NCI-H1092 treated with DMSO at 0.1 percent for 48 hours (cell line): ENCODE results near the gene SUSD3.
A peak's percentile ranks its signal among the peaks of the same experiment; 100 is the strongest.
"Not testable (repeated sequence)": the region's sequence is repeated elsewhere in the genome, so short reads cannot be mapped to it uniquely, and the experiment has no call there.

Experiments
- DNase-seq: peaks from one replicate; lab custom pipeline; 2025; lab: John Stamatoyannopoulos, UW

Gene SUSD3

GRCh38 chr9:93092251-93092991, 33.9 kb downstream of the SUSD3 start:
- DNase-seq: no peak

GRCh38 chr9:93093127-93093876, 34.8 kb downstream of the SUSD3 start:
- no peak for DNase-seq

GRCh38 chr9:93093877-93094657, 35.6 kb downstream of the SUSD3 start:
- DNase-seq: no peak

- DNase-seq: no peak
These were observed 36.2 kb downstream of the SUSD3 start for GRCh38 chr9:93094658-93095204.

GRCh38 chr9:93095205-93096130, 37.0 kb downstream of the SUSD3 start:
- DNase-seq: peak; percentile 97

- DNase-seq: no peak
These were observed 37.8 kb downstream of the SUSD3 start, which contains the start of gene CARD19 for GRCh38 chr9:93096131-93096802. TSS of gene CARD19 (plus strand) at chr9:93096217. CDS start at chr9:93096346, 129 bp downstream.

- no peak for DNase-seq
These were observed 38.4 kb downstream of the SUSD3 start for GRCh38 chr9:93096811-93097382.

- no peak for DNase-seq
These were observed 39.2 kb downstream of the SUSD3 start for GRCh38 chr9:93097511-93098201.

GRCh38 chr9:93098236-93098946, 39.9 kb downstream of the SUSD3 start:
- no peak for DNase-seq

GRCh38 chr9:93099551-93100275, 41.2 kb downstream of the SUSD3 start:
- DNase-seq: no peak

- DNase-seq: no peak
These were observed 41.8 kb downstream of the SUSD3 start for GRCh38 chr9:93100276-93100636.

- DNase-seq: not testable (repeated sequence)
These were observed 42.6 kb downstream of the SUSD3 start for GRCh38 chr9:93101086-93101485.

- no peak for DNase-seq
These were observed 47.1 kb downstream of the SUSD3 start for GRCh38 chr9:93105620-93106019.

- DNase-seq: no peak
These were observed 48.8 kb downstream of the SUSD3 start for GRCh38 chr9:93107151-93107824.

- no peak for DNase-seq
These were observed 49.3 kb downstream of the SUSD3 start for GRCh38 chr9:93107825-93108161.

GRCh38 chr9:93108291-93109041, 50.0 kb downstream of the SUSD3 start:
- DNase-seq: no peak

- no peak for DNase-seq
These were observed 51.9 kb downstream of the SUSD3 start for GRCh38 chr9:93110311-93110855.
